Measurements from ENCODE around the gene SLC19A1.

GRCh38 chr21:45475004-45475685, 67.1 kb downstream of the SLC19A1 start:
- TF ChIP-seq POLR2A (IDR thresholded peaks at IDR 0.05) (no peak), CTCF (IDR thresholded peaks at IDR 0.05) (no peak)
